HFFc6 (cell line): ENCODE results near the gene MPL. TPM values are rescaled to one million over a fixed set of nuclear protein-coding genes. Genes with fewer than 3 reads are reported as not detected.

Experiments used
- DNase-seq: peaks from one replicate; pipeline ENCODE4 v3.0.0-alpha.2; 2018
- H3K27ac Mint-ChIP-seq: 2 replicates; pipeline ENCODE4 v1.8.0; 2020; ENCODE audit warnings: mild to moderate bottlenecking, mixed read lengths
- H3K27me3 Mint-ChIP-seq: 2 replicates; pipeline ENCODE4 v1.8.0; 2021; ENCODE audit warnings: mild to moderate bottlenecking, moderate library complexity, mixed read lengths; ENCODE audit not compliant: insufficient read depth
- H3K36me3 Mint-ChIP-seq: 2 replicates; pipeline ENCODE4 v1.8.0; 2021; ENCODE audit warnings: low read depth, mixed read lengths
- H3K4me1 Mint-ChIP-seq: 2 replicates; pipeline ENCODE4 v1.8.0; 2020; ENCODE audit warnings: low read depth, mixed read lengths
- H3K4me3 Mint-ChIP-seq: 2 replicates; pipeline ENCODE4 v1.8.0; 2020; ENCODE audit warnings: mild to moderate bottlenecking, moderate library complexity, mixed read lengths
- H3K9me3 Mint-ChIP-seq: 2 replicates; pipeline ENCODE4 v1.8.0; 2020; ENCODE audit warnings: mild to moderate bottlenecking, mixed read lengths
- total RNA-seq, 6 experiments: library from RNA; stranded (reverse); fragmentation: NEBNext Ultra II Directional; extraction: Animal tissue kit (Norgen Biotek cat#: 25700); gene quantifications; 2 replicates in 1 of 6; 3 replicates in 5 of 6; pipeline ENCODE4 v1.2.3, GENCODE V29; 2021
- TF ChIP-seq, protein P1 (sequence below): fragments of 200-600 bp; sonication (generic); IDR thresholded peaks from 2 replicates; pipeline ENCODE4 v1.5.0; 2021; ENCODE audit warnings: antibody characterized with exemption, mild to moderate bottlenecking

Gene MPL
- total RNA-seq, 6 experiments from 2014 or later, result not detected

DNA sequence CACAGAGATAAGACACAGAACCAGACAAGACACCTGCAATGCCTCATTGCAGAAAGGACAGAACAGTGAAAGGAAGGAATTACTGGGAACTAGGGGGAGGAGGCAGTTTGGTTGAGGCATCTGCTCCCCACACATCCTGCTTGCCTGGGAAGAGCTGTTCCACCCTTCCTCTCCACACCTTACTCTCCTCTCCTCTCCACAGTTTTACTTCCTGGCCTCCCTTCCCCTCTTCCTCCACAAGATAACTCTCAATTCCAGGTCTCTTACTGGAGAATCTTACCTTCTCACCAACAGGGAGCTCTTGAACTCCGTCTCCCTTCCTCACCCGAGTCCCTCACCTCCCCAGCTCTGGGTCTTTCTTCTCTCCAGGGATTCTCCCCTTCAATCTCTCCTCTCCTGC lies 28.1 kb downstream of the MPL start:
- Mint-ChIP-seq H3K4me1 (peaks cover 68% of the 10 kb centered on the region), H3K9me3 (no peaks in the 10 kb centered on the region)
- TF ChIP-seq, protein P1, sequence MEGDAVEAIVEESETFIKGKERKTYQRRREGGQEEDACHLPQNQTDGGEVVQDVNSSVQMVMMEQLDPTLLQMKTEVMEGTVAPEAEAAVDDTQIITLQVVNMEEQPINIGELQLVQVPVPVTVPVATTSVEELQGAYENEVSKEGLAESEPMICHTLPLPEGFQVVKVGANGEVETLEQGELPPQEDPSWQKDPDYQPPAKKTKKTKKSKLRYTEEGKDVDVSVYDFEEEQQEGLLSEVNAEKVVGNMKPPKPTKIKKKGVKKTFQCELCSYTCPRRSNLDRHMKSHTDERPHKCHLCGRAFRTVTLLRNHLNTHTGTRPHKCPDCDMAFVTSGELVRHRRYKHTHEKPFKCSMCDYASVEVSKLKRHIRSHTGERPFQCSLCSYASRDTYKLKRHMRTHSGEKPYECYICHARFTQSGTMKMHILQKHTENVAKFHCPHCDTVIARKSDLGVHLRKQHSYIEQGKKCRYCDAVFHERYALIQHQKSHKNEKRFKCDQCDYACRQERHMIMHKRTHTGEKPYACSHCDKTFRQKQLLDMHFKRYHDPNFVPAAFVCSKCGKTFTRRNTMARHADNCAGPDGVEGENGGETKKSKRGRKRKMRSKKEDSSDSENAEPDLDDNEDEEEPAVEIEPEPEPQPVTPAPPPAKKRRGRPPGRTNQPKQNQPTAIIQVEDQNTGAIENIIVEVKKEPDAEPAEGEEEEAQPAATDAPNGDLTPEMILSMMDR, result no peak

DNA sequence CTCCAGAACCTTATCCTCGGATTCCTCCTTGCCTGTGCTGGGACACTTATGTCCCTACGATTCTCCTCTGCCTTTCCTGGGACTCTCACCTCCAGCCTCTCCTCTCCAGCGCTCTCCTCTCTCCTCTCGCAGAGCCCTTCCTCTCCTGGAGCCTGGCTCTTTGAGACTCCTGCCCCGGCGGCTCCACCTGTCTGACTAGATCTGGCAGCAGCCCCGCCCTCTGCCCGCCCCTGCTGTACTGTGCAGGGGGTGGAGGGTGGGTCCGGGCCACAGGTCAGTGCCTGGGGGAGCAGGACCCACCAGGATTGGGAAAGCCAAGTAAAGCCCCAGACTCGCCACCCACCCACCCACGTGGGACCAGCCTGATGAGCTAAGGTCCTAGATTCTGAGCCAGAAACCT lies 28.6 kb downstream of the MPL start:
- DNase-seq, result no peak
- no peaks in the 10 kb centered on the region; the same call in 1 of the 2 replicates for H3K27me3 Mint-ChIP-seq
- no peaks in the 10 kb centered on the region for H3K9me3 Mint-ChIP-seq
- H3K27ac Mint-ChIP-seq, result peak overlapping the region; percentile 90
- peaks cover 62% of the 10 kb centered on the region for H3K4me1 Mint-ChIP-seq
- TF ChIP-seq, protein P1, result no peak
- H3K36me3 Mint-ChIP-seq, result peaks cover 59% of the 10 kb centered on the region
- peak overlapping the region; percentile 93 for H3K4me3 Mint-ChIP-seq

More for the DNA sequence above, 28.1 kb downstream of the MPL start:
- Mint-ChIP-seq H3K36me3 (peaks cover 59% of the 10 kb centered on the region), H3K27me3 (peaks cover 1% of the 10 kb centered on the region; the same call in 1 of the 2 replicates), H3K27ac (peak overlapping the region; percentile 90), H3K4me3 (peak overlapping the region; percentile 93)
- no peak for DNase-seq

DNA sequence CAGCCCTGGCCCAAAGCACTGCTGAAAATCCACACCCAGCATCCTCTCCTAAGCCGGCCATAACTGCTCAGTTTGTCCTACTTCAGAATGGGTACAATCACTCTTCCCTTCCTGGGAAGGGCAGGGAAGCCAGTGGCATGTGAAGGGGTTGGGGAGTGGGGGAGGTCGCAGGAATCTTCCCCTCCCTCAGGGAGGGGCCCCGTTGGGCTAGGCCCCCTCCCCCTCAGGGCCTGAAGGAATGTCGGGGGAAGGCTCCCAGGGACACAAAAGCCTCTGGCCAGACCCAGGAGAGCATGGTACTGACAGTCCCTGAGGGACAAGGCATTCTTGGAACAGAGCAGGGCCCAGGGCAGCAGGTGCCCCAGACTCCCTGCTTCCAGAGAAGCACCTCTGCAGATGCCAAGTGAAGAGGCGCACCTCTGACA lies 29.0 kb downstream of the MPL start:
- Mint-ChIP-seq H3K4me1 (peaks cover 58% of the 10 kb centered on the region), H3K27ac (peak overlapping the region; percentile 90), H3K4me3 (peak overlapping the region; percentile 93), H3K36me3 (peaks cover 59% of the 10 kb centered on the region), H3K27me3 (no peaks in the 10 kb centered on the region; the same call in 1 of the 2 replicates), H3K9me3 (no peaks in the 10 kb centered on the region)
- no peak for DNase-seq
- TF ChIP-seq, protein P1, result no peak

DNA sequence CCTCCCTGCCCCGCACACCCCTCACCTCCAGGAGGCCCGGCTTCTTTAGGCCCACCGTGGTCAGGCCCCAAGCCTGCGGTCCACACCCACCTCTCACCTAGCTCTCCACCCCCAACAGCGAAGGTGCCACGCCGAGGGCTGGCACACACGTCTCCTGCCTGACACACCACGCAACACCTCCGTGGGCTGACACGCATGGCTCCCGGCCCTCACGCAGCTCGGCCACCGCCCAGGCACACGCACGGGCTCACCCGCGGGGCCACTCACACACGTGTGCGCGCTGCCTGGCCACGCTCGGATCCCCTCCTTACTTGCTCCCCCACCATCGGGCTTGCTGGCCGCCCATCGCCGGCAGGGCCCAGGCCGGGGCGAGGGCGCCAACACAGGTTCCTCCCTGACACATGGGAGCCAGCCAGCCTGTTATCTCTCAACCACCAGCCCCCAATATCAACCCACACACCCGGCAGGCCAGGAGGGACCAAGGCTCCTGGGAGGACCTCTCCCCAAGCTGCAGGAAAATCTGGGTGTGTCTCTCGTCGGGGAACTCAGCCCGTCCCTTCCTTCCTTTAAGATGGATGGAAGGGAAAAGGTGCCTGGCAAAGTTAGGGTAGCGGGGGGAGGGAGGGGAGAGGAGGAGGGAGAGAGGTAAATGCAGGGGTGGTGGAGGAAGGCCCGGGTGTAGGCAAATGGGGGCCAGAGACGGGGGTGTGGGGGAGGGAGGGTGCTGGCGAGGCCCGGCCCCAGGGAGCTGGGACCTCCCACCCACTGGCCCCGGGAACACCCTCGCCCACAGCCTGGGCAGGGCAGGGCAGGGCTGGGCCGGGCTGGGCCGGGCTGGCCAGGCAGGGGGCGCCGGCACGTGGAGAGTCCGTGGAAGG lies 29.6 kb downstream of the MPL start:
- no peak for DNase-seq
- no peaks in the 10 kb centered on the region; the same call in 1 of the 2 replicates for H3K27me3 Mint-ChIP-seq
- no peaks in the 10 kb centered on the region for H3K9me3 Mint-ChIP-seq
- H3K4me3 Mint-ChIP-seq, result peak overlapping the region; percentile 93
- peaks cover 53% of the 10 kb centered on the region for H3K36me3 Mint-ChIP-seq
- H3K27ac Mint-ChIP-seq, result peak overlapping the region; percentile 90
- TF ChIP-seq, protein P1, result no peak
- H3K4me1 Mint-ChIP-seq, result peaks cover 52% of the 10 kb centered on the region

DNA sequence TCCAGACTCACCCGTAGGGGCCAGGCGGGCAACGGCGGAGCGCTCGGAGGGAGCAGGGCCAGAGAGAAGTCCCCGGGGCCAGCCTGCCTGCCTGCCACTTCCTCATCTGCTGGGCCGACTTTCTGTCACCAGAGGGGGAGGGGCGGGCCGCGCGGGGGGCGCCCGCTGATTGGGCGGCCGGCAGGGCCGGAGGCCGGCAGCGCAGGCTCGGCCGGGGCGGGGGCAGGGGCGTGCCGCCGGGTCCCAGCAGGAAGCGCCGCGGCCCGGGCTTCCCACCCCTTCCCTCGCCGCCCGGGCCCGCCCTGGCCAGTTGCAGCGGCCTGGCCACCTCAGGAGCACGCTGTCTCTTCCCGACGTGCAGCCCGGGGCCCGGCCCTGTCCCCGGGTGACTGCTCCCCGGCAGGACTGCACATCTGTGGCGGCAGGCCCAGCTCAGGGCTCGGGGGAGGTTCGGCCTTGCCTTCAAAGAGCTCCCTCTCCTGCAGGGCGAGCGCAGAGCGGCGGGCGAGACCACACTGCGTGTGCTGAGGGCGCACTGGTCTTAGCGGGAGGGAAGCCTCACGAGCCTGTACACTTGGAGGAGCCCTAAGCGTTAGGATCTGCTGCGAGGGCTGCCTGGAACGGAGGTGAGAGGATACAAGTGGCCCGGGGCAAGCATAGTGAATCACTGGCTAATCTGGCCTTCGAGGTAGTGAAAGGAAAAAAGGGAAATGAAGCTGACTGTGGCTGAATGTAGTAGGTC lies 30.5 kb downstream of the MPL start, which contains the start of gene ELOVL1:
TSS of gene ELOVL1 (minus strand) at position 108 of the 742 bp plus-strand sequence. CDS start 2,402 bp downstream, outside the sequence.
- Mint-ChIP-seq H3K36me3 (peaks cover 45% of the 10 kb centered on the region), H3K27ac (peak within 1 kb of the TSS; percentile 93), H3K4me3 (peak within 1 kb of the TSS; percentile 93), H3K9me3 (no peaks in the 10 kb centered on the region), H3K27me3 (no peaks in the 10 kb centered on the region; the same call in 1 of the 2 replicates), H3K4me1 (peaks cover 44% of the 10 kb centered on the region)
- TF ChIP-seq, protein P1, result peak; percentile 32; the same call in 1 of the 2 replicates
- DNase-seq, result peak; percentile 84
